NCI-H2081 (cell line): Measurements from ENCODE around the gene ARHGAP24.
"Not testable (repeated sequence)": the region's sequence is repeated elsewhere in the genome, so short reads cannot be mapped to it uniquely, and the experiment has no call there.

Experiments used
- DNase-seq, 2 experiments: peaks; one replicate each; lab custom pipeline; 2025; lab: John Stamatoyannopoulos, UW

The ARHGAP24 gene

GRCh38 chr4:86019362-86019761 is 544.4 kb downstream of the ARHGAP24 start:
- DNase-seq = no peak

GRCh38 chr4:86019906-86020305 is 545.0 kb downstream of the ARHGAP24 start:
- DNase-seq = no peak

- DNase-seq = not testable (repeated sequence)
Measured at GRCh38 chr4:86021671-86022070, 546.7 kb downstream of the ARHGAP24 start.

GRCh38 chr4:86026720-86027119 is 551.8 kb downstream of the ARHGAP24 start:
- no peak for DNase-seq

GRCh38 chr4:86031927-86032326 is 557.0 kb downstream of the ARHGAP24 start:
- DNase-seq = no peak

- DNase-seq = peak in 1 of 2 experiments; percentile 20
Measured at GRCh38 chr4:86032476-86033022, 557.6 kb downstream of the ARHGAP24 start.

GRCh38 chr4:86033171-86033570 is 558.2 kb downstream of the ARHGAP24 start:
- DNase-seq = peak; percentile 16 to 60

- DNase-seq = no peak
Measured at GRCh38 chr4:86034616-86035015, 559.7 kb downstream of the ARHGAP24 start.

GRCh38 chr4:86035688-86036087 is 560.7 kb downstream of the ARHGAP24 start:
- DNase-seq = no peak

- peak in 1 of 2 experiments; percentile 0 for DNase-seq
Measured at GRCh38 chr4:86036736-86037135, 561.8 kb downstream of the ARHGAP24 start.

GRCh38 chr4:86038037-86038436 is 563.1 kb downstream of the ARHGAP24 start:
- no peak for DNase-seq

- DNase-seq = peak; percentile 55 to 57
Measured at GRCh38 chr4:86043755-86044592, 569.0 kb downstream of the ARHGAP24 start.

- no peak for DNase-seq
Measured at GRCh38 chr4:86044593-86044985, 569.6 kb downstream of the ARHGAP24 start.

GRCh38 chr4:86048426-86048825 is 573.5 kb downstream of the ARHGAP24 start:
- no peak for DNase-seq

GRCh38 chr4:86050496-86050895 is 575.5 kb downstream of the ARHGAP24 start:
- DNase-seq = no peak
